BE2C (cell line): ENCODE results near the gene CHGA.

ENCODE experiments used
- DNase-seq: peaks from one replicate; pipeline ENCODE4 v3.0.0-alpha.2; 2020
- H3K27me3 ChIP-seq: fragments of 250-450 bp; sonication (Bioruptor Pico); 2 replicates; pipeline ENCODE4 v1.5.1; 2020; ENCODE audit warnings: mild to moderate bottlenecking
- H3K36me3 ChIP-seq: fragments of 250-450 bp; sonication (Bioruptor Pico); 2 replicates; pipeline ENCODE4 v1.5.1; 2020; ENCODE audit warnings: mild to moderate bottlenecking
- H3K4me1 ChIP-seq: fragments of 250-450 bp; sonication (Bioruptor Pico); 2 replicates; pipeline ENCODE4 v1.5.1; 2020
- H3K4me3 ChIP-seq: 2 replicates; pipeline ENCODE4 v1.5.1; 2011; ENCODE audit warnings: low read depth, low read length
- H3K9me3 ChIP-seq: fragments of 250-450 bp; sonication (Bioruptor Pico); 2 replicates; pipeline ENCODE4 v1.5.1; 2020
- TF ChIP-seq, protein P1 (sequence below): IDR thresholded peaks from 2 replicates; pipeline ENCODE4 v1.5.1; 2012; ENCODE audit warnings: mild to moderate bottlenecking, low read depth, low read length

The CHGA gene

DNA sequence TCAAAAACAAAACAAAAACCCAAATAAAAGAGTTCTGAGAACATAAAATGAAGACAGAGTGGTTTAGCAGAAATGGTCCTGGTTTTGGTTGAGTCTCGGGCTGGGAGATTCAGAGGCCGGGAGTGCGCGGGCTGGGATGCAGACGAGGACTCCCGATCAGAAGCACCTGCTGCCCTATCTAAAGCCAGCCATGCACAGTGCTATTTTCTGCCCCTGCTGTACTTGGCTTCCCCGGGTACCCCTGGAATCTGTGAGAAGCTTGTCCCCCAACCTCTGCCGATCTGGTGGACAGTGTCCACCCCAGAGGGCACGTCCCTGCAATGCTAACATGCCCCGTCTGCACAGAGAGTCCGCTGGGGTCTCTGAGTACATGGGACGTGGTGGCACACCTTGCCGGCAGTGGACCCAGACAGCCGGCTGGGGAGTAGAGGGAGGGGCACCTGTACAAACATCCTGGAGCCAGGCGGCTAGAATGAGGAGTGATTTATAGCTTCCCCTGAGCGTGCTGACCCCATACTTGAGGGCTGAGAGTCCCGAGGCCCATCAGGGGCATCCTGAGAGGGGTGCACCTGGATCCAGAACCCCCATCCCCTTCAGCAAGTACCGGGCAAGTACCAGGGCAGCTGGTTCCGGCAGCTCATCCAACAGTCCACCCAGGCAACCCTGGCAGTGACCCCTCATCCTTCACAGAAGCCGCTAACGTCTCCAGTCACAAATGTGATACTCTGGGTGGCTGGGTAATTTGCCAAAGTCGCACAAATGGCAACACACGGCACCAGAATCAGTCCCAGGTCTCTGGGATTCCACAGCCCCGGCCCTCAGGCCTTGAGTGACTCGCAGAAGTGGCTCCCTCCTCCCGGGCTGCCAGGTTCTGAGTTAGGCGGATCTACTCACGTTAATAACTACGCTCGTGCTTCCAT lies 37.1 kb downstream of the CHGA start:
- TF ChIP-seq, protein P1, sequence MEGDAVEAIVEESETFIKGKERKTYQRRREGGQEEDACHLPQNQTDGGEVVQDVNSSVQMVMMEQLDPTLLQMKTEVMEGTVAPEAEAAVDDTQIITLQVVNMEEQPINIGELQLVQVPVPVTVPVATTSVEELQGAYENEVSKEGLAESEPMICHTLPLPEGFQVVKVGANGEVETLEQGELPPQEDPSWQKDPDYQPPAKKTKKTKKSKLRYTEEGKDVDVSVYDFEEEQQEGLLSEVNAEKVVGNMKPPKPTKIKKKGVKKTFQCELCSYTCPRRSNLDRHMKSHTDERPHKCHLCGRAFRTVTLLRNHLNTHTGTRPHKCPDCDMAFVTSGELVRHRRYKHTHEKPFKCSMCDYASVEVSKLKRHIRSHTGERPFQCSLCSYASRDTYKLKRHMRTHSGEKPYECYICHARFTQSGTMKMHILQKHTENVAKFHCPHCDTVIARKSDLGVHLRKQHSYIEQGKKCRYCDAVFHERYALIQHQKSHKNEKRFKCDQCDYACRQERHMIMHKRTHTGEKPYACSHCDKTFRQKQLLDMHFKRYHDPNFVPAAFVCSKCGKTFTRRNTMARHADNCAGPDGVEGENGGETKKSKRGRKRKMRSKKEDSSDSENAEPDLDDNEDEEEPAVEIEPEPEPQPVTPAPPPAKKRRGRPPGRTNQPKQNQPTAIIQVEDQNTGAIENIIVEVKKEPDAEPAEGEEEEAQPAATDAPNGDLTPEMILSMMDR, result no peak
- Histone ChIP-seq H3K36me3 (peaks cover 24% of the 10 kb centered on the region), H3K4me1 (peaks cover 41% of the 10 kb centered on the region), H3K9me3 (no peaks in the 10 kb centered on the region), H3K27me3 (no peaks in the 10 kb centered on the region), H3K4me3 (no peak overlapping the region)
- DNase-seq, result no peak

DNA sequence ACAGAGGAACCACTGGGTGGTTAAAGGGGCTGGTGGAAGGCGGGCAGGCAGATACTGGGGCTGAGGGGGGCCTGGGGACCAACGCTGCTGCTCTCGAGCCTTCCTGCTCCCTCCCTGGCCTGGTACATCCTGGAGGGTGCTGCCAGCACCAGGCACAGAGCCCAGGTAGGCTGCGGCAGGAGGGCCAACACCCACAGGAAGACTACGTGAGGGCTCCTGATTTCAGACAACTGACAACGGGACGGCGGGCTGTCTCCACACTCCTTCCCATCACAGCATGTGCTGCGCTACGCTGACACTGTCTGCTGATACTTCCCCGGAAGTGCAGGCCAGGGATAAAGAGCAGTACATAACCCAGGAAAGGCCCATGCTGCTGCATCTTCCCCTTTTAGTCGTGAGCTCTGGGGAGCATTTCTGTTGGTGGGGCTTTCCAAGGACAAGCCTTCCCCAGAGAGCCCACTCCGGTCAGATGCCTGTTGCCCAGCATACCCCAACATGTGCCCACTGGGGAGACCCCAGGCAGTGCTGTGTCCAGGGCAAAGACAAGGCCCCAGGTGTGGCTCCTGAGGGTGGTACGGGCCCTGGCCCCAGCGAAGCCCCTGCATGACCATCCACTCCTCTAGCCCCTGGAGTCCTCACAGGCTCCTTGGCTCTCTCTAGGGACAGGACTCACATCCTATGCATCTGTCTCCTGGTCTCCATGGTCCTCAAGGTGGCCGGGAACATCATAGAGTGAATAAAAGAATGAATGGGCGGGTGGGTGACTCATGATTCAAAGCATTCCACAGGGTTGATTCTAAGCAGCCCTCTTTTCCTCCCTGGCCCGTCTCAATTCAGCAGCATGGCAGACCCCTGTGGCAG lies 38.0 kb downstream of the CHGA start:
- no peak overlapping the region for H3K4me3 ChIP-seq
- peaks cover 42% of the 10 kb centered on the region for H3K4me1 ChIP-seq
- TF ChIP-seq, protein P1, result no peak
- DNase-seq, result no peak
- H3K27me3 ChIP-seq, result no peaks in the 10 kb centered on the region
- peaks cover 24% of the 10 kb centered on the region for H3K36me3 ChIP-seq
- no peaks in the 10 kb centered on the region for H3K9me3 ChIP-seq

DNA sequence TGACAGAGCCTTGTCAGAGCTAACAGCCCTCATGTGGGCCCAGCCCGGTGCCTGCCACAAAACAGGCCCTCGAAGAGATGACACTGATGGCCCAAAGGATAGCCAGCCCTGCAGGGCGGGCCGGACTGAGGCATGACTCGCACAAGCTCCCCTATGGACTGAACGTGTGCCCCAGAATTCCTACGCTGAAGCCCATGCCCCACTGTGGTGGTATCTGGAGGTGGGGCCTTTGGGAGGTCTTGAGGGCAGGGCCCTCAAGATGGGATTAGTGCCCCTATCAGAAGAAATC lies 38.6 kb downstream of the CHGA start:
- Histone ChIP-seq H3K4me1 (peaks cover 42% of the 10 kb centered on the region), H3K36me3 (peaks cover 24% of the 10 kb centered on the region), H3K9me3 (no peaks in the 10 kb centered on the region), H3K4me3 (no peak overlapping the region), H3K27me3 (no peaks in the 10 kb centered on the region)
- TF ChIP-seq, protein P1, result no peak
- DNase-seq, result no peak

DNA sequence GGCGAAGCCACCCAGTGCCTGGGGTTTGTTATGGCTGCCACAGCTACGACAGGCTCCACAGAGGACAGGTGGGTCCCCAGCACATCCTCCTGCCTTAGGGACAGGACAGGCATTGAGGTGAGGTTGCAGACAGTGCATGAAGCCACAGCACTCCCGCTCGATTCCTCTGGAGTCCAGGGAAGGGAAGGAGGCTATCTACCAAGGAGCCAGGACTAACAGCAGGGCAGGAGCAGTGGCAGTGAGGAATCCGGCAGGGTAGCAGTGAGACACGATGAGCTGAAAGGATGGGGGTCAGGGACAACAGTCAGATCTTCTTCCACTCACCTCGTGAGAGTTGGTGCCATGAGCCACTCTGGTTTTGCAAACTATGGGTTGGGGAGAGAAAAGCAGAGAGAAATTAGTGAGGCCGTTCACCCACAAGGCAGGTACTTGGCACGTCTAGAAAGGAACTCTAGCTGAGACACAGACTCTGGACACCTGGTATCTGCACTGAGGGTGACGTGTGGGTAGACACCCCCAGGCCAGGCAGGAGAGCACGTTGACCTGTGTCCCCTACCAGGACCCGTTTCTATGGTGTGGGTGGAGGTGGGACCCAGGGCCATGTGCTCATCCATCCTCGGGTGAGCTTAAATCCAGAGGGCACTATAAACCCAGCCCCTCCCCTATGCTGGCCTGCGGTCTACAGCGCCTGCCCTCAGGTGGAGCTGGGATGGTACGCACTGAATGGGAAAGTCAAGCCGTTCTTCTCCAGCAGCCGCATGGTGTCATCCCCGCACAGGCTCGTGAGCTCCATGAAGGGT lies 39.3 kb downstream of the CHGA start:
- Histone ChIP-seq H3K36me3 (peaks cover 19% of the 10 kb centered on the region), H3K9me3 (no peaks in the 10 kb centered on the region), H3K27me3 (no peaks in the 10 kb centered on the region), H3K4me3 (no peak overlapping the region), H3K4me1 (peaks cover 42% of the 10 kb centered on the region)
- DNase-seq, result no peak
- TF ChIP-seq, protein P1, result no peak

DNA sequence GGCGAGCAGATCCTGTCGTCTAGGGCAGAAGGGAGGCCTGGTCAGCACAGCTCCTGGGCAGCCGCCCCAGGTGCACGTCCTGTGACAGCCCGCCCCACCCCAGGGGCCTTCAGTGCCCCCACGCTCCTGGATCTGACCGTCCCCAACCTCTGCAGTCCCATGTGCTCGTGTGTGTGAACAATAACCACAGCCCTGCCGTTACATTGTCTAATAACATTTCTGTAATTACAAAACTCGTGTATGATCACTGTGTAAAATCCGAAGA lies 39.8 kb downstream of the CHGA start:
- Histone ChIP-seq H3K36me3 (peaks cover 14% of the 10 kb centered on the region), H3K9me3 (no peaks in the 10 kb centered on the region), H3K27me3 (no peaks in the 10 kb centered on the region), H3K4me3 (no peak overlapping the region), H3K4me1 (peaks cover 42% of the 10 kb centered on the region)
- TF ChIP-seq, protein P1, result no peak
- DNase-seq, result no peak
